RPMI7951 (cell line): ENCODE data around the gene LYPD6. TPM values are rescaled to one million over a fixed set of nuclear protein-coding genes. Genes with fewer than 3 reads are reported as not detected.
A peak's percentile ranks its signal among the peaks of the same experiment; 100 is the strongest.

Experiments
- DNase-seq: peaks from one replicate; pipeline ENCODE4 v3.0.0-alpha.2; 2012; ENCODE audit warnings: low read depth
- total RNA-seq: library from RNA; depleted of rRNA; stranded (reverse); fragments of >200 nt; shearing (Covaris generic); gene quantifications from 2 replicates; pipeline ENCODE4 v1.2.3, GENCODE V29; 2014

Gene LYPD6
- total RNA-seq, 1 experiment from 2014 or later = 19.5 TPM

- DNase-seq = no peak
These were observed 17.9 kb downstream of the LYPD6 start for GRCh38 chr2:149348291-149348690.

DNA sequence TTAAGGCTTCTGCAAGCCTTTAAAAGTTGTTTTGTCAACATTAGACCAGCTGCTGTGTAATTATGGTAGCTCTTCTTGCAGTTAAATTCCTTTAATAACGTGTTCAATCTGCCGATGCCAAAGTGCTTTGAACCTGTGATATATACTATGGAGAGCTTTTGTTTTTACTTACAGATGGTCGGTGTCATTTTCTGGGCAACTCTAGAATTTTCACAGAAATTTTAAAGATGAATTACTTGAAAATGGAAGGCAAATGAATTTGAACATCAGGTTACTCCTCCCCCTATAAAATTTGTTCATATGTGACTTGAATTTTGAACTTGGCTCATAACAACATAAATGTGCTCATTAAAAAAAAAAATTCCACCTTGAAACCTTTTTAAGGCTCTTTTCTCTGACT lies 23.0 kb downstream of the LYPD6 start:
- DNase-seq = no peak

DNA sequence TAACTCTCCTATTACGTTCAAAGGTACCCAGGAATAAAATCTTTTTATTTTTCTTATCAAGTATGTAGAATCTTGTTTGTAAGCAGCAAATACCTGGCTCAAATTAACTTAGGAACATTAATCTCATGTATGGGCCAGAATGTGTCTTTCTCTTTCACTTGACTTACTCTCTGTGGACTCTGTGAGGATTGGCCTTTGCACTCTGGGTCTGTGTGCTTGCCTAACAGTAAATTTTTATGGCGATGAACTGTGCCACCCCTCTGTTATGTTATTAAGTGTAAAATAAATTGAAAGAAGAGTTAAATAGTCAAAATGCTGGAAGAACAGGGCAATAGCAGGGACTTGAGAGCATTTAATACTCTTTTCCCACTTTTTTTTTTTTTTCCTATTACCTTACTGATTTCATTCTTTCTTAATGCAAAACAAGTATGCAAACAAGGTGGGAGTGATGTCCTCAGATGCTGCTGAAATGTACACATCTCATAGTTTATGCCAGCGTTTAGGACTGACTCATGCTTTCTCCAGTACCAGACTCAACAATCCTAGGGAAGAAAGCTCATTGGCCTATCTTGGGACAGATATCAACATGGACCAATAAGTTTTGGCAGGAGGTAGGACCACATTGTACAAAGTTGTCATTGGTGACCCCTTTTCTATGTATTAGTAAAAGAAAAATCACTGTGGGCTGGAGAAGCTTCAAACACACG lies 25.5 kb downstream of the LYPD6 start:
- DNase-seq = no peak

GRCh38 chr2:149357058-149357457 lies 26.7 kb downstream of the LYPD6 start:
- no peak for DNase-seq

DNA sequence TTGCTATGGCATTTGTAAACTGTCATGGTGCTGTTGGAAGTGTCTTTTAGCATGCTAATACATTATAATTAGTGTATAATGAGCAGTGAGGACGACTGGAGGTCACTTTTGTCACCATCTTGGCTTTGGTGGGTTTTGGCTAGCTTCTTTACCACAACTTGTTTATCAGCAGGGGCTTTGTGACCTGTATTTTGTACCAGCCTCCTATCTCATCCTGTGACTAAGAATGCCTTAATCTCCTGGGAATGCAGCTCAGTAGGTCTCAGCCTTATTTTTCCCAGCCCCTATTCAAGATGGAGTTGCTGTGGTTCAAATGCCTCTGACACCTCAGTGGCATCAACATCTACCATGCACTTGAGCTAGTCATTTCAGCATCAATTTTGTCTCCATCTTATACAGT lies 29.7 kb downstream of the LYPD6 start:
- peak; percentile 19 for DNase-seq

DNA sequence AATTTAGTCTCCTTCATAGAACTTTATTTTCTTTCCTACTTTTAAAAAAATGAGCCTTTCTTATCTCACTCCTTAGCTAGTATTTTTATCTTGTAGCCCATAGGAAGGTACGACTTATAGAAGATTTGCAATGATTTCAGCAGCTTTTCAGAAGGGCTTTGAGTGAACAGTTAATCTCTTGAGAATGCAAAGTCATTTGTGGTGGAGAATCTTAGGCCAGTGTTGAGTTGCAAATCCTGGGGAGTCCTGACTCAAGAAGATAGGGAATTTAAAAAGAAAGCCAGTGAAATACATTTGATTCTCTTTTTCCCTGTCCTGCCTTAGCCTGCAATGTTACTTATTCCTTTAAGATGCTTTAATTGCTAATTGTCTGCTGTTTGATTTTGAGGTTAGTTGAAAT lies 33.6 kb downstream of the LYPD6 start:
- no peak for DNase-seq

- DNase-seq = no peak
These were observed 34.5 kb downstream of the LYPD6 start for GRCh38 chr2:149364839-149365238.

DNA sequence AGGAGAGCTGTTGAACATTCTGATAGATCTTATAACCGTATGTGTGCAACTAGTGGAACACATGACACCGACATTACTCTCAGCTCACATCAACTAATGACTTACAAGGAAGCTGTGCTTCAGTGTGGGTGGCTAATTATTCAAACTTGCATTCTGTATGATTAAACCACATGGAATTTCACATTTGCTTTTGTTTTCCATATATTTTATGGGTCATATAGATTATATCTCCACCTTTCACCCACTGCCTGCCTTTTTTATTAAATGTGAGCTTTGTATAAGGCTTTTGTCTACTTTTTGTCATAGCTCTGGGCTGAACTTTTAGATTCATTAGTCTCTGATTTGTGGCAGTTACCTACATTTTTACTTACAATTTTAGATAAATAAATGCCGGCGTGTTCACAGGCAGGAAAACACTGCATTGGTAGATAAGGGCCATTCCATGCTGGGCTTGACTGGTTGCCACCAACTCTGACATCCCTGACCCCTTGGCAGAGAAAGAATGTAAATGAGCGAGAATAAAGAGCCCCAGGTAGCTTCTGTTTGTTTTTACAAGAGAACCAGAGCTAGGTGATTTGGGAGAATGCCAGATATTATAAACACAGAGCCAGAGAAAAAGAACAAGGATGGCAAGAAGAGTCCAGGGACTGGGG lies 35.7 kb downstream of the LYPD6 start:
- DNase-seq = peak; percentile 20

GRCh38 chr2:149370061-149370775 lies 39.8 kb downstream of the LYPD6 start:
- DNase-seq = no peak

DNA sequence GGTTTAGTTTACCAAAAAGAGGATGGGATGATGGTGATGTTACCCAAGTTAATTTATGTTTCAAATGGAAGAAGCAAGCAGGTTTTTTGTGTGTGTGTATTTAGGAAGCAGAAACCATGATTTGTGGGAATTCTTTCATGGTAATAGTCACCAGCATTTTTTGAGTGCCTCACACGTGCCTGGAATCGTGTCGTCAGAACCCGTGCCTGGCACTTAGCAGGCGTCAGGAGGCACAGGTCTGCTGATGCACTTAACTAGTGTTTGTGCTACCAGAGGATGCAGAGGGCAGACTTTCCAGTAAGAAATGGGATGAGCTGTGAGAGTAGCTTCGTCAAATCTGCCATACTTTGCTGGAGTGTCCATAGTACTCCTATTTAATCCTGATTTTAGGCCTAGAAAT lies 41.1 kb downstream of the LYPD6 start:
- DNase-seq = no peak

GRCh38 chr2:149375801-149376361 lies 45.5 kb downstream of the LYPD6 start:
- peak; percentile 52 for DNase-seq

DNA sequence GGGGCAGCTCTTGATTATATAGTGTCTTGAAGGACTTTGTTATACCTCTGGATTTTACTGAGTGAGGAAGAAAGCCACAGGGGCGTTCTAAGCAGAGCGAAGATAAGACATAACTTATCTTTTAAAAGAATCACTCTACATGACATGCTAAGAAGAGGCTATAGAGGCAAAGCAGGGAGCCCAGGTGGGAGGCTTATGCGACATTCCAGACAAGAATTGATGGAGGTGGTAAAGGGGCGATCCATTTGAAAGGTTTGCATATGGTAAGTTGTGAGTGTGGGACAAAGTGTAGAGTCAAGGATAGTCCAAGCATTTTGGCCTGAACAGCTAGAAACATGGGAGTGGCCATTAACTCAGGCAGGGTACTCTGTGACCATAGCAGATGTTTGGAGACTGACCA lies 49.8 kb downstream of the LYPD6 start:
- DNase-seq = no peak

DNA sequence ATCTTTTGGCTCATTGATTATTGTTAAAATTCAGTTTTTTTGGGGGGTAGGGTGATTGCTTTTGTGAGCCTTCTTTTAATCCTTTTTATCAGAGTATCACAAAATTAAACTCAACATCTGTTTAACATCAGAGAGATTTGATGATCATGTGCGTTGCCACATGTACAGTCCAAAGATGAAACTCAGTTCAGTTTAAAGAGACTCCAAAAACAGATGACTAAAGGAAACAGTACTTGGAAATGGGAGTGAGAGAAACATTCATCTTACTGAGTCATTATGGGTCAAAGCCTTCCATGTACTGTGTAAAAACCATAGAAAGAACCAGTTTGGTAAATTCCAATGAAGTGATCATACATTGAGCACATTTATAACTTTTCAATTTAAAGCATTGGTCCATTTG lies 53.0 kb downstream of the LYPD6 start:
- peak; percentile 73 for DNase-seq

GRCh38 chr2:149385350-149385749 lies 55.0 kb downstream of the LYPD6 start:
- no peak for DNase-seq

- no peak for DNase-seq
These were observed 57.0 kb downstream of the LYPD6 start for GRCh38 chr2:149387411-149387810.

DNA sequence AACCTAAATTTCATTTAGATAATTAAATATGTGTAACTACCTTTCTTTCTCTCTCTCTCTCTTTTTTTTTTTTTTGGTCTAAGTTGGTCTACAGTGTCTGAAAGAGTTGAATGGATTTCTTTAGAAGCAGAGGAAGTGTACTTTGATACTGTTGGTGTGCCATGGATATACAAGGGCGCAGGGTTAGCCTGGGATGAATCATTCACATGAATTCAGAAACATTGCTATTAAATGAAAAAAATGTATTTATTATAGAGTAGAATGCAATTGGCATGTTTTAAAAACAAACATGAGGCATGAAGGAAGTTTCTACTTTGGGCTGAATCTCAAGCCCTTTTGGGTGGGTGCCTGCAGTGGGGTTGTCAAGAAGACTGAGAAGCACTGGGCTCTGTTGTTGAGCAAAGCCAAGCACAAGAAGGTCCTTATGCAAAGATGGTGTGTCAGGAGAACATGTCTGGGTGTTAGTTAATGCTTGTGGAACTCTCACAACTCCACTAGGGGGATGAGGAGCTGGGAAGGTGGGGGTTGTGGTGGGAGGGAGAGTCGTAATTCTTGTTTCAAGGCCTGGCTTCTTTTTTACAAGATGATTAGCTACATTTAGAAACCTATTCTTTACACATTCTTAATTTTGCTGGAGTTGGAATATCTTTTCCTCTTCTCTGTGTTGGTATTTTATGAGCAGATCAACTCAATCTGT lies 57.9 kb downstream of the LYPD6 start:
- DNase-seq = peak; percentile 40

DNA sequence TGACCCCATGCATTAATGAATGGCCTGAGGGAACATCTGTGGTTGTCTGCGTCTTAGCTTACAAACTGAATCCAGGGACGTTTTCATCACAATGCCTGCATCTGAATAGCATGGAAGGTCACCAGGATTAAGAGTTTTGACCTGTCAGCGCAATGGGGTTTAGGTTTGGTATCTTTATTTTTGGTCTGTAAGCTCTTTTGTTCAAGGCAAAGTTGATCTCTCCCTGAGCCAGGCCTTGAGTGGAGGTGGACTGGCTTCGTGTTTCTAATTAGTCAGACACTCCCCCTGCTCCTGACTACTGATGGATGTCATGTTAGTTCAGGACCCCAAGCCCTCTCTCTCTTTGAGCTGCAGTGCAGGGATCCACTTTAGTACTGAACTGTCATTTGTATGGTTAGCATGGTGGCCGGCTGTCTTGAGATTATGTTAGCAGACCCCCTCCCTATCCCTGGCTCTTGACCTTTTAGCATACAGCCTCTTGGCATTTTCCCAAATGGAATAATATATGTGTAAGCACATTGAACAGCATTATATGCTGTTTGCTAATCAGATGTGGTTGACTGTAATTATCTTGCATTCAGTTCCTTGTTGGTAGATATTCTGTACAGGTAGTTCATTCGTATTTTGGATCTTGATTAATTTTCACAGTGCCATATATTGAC lies 59.2 kb downstream of the LYPD6 start:
- peak; percentile 31 for DNase-seq

- DNase-seq = no peak
These were observed 63.2 kb downstream of the LYPD6 start for GRCh38 chr2:149393614-149394013.

DNA sequence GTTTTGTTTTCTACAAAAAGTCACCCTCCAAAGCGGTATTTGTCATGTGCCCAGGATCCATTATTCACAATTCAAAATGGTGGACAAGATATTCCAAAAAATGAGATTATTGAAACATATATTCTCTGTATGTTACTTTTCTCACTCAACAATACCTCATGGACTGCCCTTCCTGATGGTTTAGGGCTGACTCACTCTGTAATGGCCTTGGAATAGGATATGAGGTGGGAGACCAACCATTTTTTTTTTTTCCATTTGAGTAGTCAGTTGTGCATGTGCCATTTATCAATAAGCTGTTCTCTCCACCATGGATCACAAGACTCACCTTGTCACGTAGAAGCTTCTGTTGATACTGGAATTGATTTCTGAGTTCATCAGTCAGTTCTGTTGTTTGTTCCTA lies 64.5 kb downstream of the LYPD6 start:
- peak; percentile 22 for DNase-seq

GRCh38 chr2:149399934-149400615 lies 69.7 kb downstream of the LYPD6 start:
- no peak for DNase-seq

- DNase-seq = peak; percentile 45
These were observed 70.6 kb downstream of the LYPD6 start for GRCh38 chr2:149400997-149401396.
